Cardiac fibroblast (primary cell): Measurements from ENCODE around the gene PYCARD.

Experiments used
- DNase-seq, 2 donors: peaks; one replicate each; pipeline versions ENCODE4 v3.0.0 to v3.0.0-alpha.2; 2010; ENCODE audit warnings: low read depth in 2 of 2
- H3K4me3 ChIP-seq, 2 donors: replicated peaks in 1 of 2; 1 replicate in 1 of 2; 2 replicates in 1 of 2; pipeline ENCODE4 v1.5.1; 2011; ENCODE audit warnings: low read depth in 2 of 2, low read length in 2 of 2, mild to moderate bottlenecking in 2 of 2, moderate library complexity in 1 of 2
- TF ChIP-seq, protein P1 (sequence below): IDR thresholded peaks from one replicate; pipeline ENCODE4 v1.5.1; 2011; ENCODE audit warnings: low read depth, mild to moderate bottlenecking, low read length, inconsistent platforms

The PYCARD gene

GRCh38 chr16:31215287-31216162, 13.0 kb upstream of the PYCARD start:
- H3K4me3 ChIP-seq, result peak overlapping the region; percentile 42 to 53
- TF ChIP-seq, protein P1, sequence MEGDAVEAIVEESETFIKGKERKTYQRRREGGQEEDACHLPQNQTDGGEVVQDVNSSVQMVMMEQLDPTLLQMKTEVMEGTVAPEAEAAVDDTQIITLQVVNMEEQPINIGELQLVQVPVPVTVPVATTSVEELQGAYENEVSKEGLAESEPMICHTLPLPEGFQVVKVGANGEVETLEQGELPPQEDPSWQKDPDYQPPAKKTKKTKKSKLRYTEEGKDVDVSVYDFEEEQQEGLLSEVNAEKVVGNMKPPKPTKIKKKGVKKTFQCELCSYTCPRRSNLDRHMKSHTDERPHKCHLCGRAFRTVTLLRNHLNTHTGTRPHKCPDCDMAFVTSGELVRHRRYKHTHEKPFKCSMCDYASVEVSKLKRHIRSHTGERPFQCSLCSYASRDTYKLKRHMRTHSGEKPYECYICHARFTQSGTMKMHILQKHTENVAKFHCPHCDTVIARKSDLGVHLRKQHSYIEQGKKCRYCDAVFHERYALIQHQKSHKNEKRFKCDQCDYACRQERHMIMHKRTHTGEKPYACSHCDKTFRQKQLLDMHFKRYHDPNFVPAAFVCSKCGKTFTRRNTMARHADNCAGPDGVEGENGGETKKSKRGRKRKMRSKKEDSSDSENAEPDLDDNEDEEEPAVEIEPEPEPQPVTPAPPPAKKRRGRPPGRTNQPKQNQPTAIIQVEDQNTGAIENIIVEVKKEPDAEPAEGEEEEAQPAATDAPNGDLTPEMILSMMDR, result no peak
- peak; percentile 51 to 65 for DNase-seq

- DNase-seq, result no peak
- TF ChIP-seq, protein P1, result no peak
- peak overlapping the region; percentile 42 to 53 for H3K4me3 ChIP-seq
Observed at GRCh38 chr16:31214708-31215286, 12.2 kb upstream of the PYCARD start.

DNA sequence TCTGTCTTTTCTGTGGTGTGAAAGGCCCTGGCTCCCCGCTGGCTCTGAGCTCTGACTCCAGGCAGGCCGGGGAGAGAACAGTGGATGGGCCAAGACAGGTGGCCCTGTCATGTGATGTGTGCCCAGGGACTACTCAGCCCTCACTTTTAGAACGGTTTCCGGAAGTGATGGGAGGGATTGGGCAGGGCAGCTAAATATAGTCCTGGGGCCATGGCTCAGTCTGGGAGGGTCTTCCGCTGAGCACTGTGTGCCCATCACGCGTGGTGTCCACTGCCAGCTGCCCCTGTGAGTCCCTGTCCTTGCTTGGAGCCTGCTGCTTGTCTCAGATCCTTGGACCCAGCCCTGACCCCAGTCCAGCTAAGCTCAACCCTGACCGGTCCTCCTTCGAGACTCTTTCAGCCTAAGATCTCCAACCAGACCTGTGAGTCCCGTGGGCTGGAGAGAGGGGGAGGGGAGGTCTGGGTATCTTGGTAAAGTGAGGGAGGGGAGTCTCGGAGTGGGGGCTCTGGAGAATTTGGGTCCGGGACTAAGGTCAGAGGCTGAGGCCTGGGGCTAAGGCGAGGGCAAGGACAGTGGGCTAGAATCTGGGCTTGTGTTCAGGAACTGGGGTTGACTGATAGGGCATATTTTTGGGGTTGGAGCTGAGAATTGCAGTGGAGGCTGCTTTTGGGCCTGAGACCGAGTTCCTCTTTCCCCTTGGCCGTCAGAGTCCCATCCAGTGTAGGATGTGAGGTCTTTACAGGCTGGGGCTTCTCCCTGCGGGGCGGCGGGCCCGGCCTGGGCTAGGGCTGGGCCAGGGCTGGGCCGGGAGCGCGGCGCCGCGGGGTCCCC, 11.5 kb upstream of the PYCARD start, which contains the start of gene TRIM72:
TSS of gene TRIM72 (plus strand) at position 243 of the 831 bp plus-strand sequence. CDS start 620 bp downstream, outside the sequence.
- peak within 1 kb of the TSS; percentile 42 to 53 for H3K4me3 ChIP-seq
- TF ChIP-seq, protein P1, result no peak
- no peak for DNase-seq

- no peak overlapping the region for H3K4me3 ChIP-seq
- no peak for DNase-seq
- TF ChIP-seq, protein P1, result no peak
Observed at GRCh38 chr16:31213342-31213741, 10.8 kb upstream of the PYCARD start.

DNA sequence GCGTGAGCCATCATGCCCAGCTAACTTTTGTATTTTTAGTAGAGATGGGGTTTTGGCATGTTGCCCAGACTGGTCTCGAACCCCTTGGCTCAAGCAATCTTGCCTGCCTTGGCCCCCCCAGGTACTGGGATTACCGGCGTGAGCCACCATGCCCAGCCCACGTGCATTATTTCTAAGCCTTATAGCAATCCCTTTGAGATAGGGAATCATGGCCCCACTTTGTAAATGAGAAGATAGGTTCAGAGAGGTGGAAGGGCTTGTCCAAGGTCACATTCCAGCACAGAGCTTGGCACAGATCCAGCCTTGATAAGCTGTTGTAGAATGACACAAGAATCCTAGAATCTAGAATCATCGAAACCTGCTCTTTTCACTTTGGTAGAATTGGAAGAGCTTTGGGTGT, 4.2 kb upstream of the PYCARD start:
- no peak overlapping the region for H3K4me3 ChIP-seq
- DNase-seq, result no peak
- TF ChIP-seq, protein P1, result no peak

DNA sequence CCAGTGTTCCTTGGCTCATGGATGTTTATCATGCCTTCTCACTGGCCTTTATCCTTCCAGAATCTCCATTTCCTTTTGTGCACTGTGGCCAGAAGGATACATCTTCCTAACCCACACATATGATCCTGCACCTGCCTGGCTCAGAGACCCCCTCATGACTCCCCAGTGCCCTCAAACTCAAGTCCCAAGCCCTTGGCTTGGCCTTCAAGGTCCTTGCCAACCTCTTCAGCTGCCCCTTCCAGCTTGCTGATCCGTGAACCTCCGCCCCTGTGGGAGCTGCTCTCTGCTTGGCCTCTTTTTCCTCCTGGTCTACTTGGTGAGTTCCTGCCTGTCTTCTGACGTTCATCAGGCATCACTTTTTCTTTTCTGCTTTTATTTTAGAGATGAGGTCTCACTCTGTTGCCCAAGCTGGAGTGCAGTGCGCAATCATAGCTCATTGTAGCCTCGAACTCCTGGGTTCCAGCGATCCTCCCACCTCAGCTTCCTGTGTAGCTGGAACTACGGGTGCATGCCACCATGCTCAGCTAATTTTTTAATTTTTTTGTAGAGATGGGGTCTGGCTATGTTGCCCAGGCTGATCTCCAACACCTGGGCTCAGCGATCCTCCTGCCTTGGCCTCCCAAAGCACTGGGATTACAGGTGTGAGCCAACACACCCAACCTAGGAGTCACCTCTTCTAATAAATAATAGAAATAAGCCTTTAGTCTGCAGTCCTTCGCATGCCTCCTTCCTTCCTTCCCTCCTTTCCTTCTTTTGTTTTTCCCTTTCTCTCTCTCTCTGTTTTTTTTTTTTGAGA, 2.5 kb upstream of the PYCARD start:
- DNase-seq, result no peak
- H3K4me3 ChIP-seq, result no peak overlapping the region
- TF ChIP-seq, protein P1, result no peak
